Bronchial epithelial cell (primary cell): ENCODE data around the gene DGKD. TPM values are rescaled to one million over a fixed set of nuclear protein-coding genes. Genes with fewer than 3 reads are reported as not detected.
"Not testable (repeated sequence)": the region's sequence is repeated elsewhere in the genome, so short reads cannot be mapped to it uniquely, and the experiment has no call there.

Experiments
- DNase-seq: peaks from one replicate; pipeline ENCODE4 v3.0.0-alpha.2; 2010; ENCODE audit warnings: low read depth
- FAIRE-seq: peaks from 2 replicates; lab custom pipeline; 2011; peaks lifted over from hg19 to GRCh38; lab: Jason Lieb, UNC
- H3K27me3 ChIP-seq: 2 replicates; pipeline ENCODE4 v1.5.1; 2011; ENCODE audit warnings: low read length; ENCODE audit not compliant: control insufficient read depth, insufficient read depth
- H3K36me3 ChIP-seq: 2 replicates; pipeline ENCODE4 v1.5.1; 2011; ENCODE audit warnings: low read length; ENCODE audit not compliant: control insufficient read depth, insufficient read depth
- H3K4me3 ChIP-seq: 2 replicates; pipeline ENCODE4 v1.5.1; 2011; ENCODE audit warnings: mild to moderate bottlenecking, low read depth, low read length, control low read depth
- CTCF ChIP-seq: IDR thresholded peaks from 2 replicates; pipeline ENCODE4 v1.5.1; 2011; ENCODE audit warnings: mild to moderate bottlenecking, moderate library complexity, low read length, control low read depth, inconsistent platforms; ENCODE audit not compliant: insufficient read depth, severe bottlenecking
- total RNA-seq: library from RNA; depleted of rRNA; stranded (reverse); fragments of >200 nt; gene quantifications from 2 replicates; pipeline ENCODE4 v1.2.1, GENCODE V29; 2014

The DGKD gene
- total RNA-seq, 1 donor from 2014 or later: 14.5 TPM

GRCh38 chr2:233389601-233390125 lies 35.4 kb downstream of the DGKD start:
- FAIRE-seq: no peak
- no peak for TF ChIP-seq CTCF
- H3K27me3 ChIP-seq: no peaks in the 10 kb centered on the region
- H3K4me3 ChIP-seq: no peak overlapping the region
- DNase-seq: no peak
- H3K36me3 ChIP-seq: no peaks in the 10 kb centered on the region

GRCh38 chr2:233395687-233396086 lies 41.4 kb downstream of the DGKD start:
- Histone ChIP-seq H3K4me3 (no peak overlapping the region), H3K36me3 (no peaks in the 10 kb centered on the region), H3K27me3 (no peaks in the 10 kb centered on the region)
- FAIRE-seq (no peak), DNase-seq (no peak)
- TF ChIP-seq CTCF: no peak

GRCh38 chr2:233396726-233397665 lies 42.7 kb downstream of the DGKD start:
- FAIRE-seq: peak; percentile 58
- DNase-seq: not testable (repeated sequence)

GRCh38 chr2:233399306-233400225 lies 45.3 kb downstream of the DGKD start:
- DNase-seq: no peak
- TF ChIP-seq CTCF: no peak
- H3K27me3 ChIP-seq: no peaks in the 10 kb centered on the region
- H3K4me3 ChIP-seq: no peak overlapping the region
- no peak for FAIRE-seq
- H3K36me3 ChIP-seq: no peaks in the 10 kb centered on the region

More at GRCh38 chr2:233396726-233397665, 42.7 kb downstream of the DGKD start:
- not testable (repeated sequence) for H3K36me3 ChIP-seq, H3K27me3 ChIP-seq, H3K4me3 ChIP-seq

- no peaks in the 10 kb centered on the region for H3K27me3 ChIP-seq
- FAIRE-seq (no peak), DNase-seq (no peak)
- TF ChIP-seq CTCF: no peak
- no peak overlapping the region for H3K4me3 ChIP-seq
- no peaks in the 10 kb centered on the region for H3K36me3 ChIP-seq
These were observed 46.0 kb downstream of the DGKD start for GRCh38 chr2:233400341-233400740.
